Uterus (tissue), 2 donors: ENCODE measurements around the gene RETSAT.

Experiments used
- POLR2A ChIP-seq, 2 donors: fragments of 450-650 bp; IDR thresholded peaks; one replicate each; pipeline ENCODE4 v1.6.1; 2016; ENCODE audit warnings: antibody characterized with exemption in 2 of 2, mild to moderate bottlenecking in 1 of 2, moderate library complexity in 1 of 2
- TF ChIP-seq, protein P1 (sequence below), 4 experiments: fragments of 200-600 bp in 2 of 4; fragments of 450-650 bp in 2 of 4; sonication (generic) in 2 of 4; IDR thresholded peaks; one replicate each; pipeline ENCODE4 v1.5.1; 2016 to 2019; ENCODE audit warnings: antibody characterized with exemption in 4 of 4, mild to moderate bottlenecking in 2 of 4, moderate library complexity in 1 of 4

DNA sequence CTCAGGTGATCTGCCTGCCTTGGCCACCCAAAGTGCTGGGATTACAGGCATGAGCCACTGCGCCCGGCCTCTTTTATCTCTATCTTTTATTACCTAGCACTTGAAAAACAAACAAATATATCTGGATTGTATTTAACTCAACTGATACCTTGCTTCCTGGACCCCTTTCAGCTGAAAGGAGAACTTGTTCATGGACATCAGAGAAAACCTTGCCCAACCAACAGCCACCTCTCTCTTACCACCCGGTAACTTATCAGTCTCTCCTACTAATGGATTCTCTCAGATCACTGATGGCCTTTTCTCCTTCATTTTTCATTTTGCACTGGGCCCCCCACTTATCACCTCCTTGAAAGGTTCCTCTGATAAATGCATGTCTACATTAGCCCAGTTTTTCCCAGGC is 6.7 kb downstream of the RETSAT start:
- TF ChIP-seq, protein P1, sequence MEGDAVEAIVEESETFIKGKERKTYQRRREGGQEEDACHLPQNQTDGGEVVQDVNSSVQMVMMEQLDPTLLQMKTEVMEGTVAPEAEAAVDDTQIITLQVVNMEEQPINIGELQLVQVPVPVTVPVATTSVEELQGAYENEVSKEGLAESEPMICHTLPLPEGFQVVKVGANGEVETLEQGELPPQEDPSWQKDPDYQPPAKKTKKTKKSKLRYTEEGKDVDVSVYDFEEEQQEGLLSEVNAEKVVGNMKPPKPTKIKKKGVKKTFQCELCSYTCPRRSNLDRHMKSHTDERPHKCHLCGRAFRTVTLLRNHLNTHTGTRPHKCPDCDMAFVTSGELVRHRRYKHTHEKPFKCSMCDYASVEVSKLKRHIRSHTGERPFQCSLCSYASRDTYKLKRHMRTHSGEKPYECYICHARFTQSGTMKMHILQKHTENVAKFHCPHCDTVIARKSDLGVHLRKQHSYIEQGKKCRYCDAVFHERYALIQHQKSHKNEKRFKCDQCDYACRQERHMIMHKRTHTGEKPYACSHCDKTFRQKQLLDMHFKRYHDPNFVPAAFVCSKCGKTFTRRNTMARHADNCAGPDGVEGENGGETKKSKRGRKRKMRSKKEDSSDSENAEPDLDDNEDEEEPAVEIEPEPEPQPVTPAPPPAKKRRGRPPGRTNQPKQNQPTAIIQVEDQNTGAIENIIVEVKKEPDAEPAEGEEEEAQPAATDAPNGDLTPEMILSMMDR (IDR thresholded peaks at IDR 0.05), result no peak
- TF ChIP-seq POLR2A (IDR thresholded peaks at IDR 0.05), result no peak
